Heart right ventricle (tissue), 16 donors: ENCODE data around the gene SCYL2. TPM values are rescaled to one million over a fixed set of nuclear protein-coding genes. Genes with fewer than 3 reads are reported as not detected.

Experiments
- ATAC-seq, 8 donors: fragments of 200-7000 bp; cut with Tn5 transposase; one replicate each; pipeline ENCODE4 v1.9.1; 2020; ENCODE audit warnings: mild to moderate bottlenecking in 8 of 8, moderate library complexity in 8 of 8, moderate number of reproducible peaks in 1 of 8
- DNase-seq, 2 donors: peaks; one replicate each; pipeline ENCODE4 v3.0.0-alpha.2; 2020
- H3K27ac ChIP-seq, 10 donors: fragments of 200-600 bp; sonication (generic) in 2 of 10; one replicate each; pipeline versions ENCODE4 v1.5.0 to v1.8.0; 2020 to 2022; ENCODE audit warnings: mild to moderate bottlenecking in 3 of 10
- H3K27me3 ChIP-seq, 7 donors: fragments of 200-600 bp; one replicate each; pipeline ENCODE4 v1.8.0; 2021 to 2022; ENCODE audit warnings: mild to moderate bottlenecking in 2 of 7
- H3K36me3 ChIP-seq, 9 donors: fragments of 200-600 bp; sonication (generic) in 1 of 9; one replicate each; pipeline versions ENCODE4 v1.5.0 to v1.8.0; 2020 to 2022; ENCODE audit warnings: mild to moderate bottlenecking in 2 of 9
- H3K4me1 ChIP-seq, 9 donors: fragments of 200-600 bp; sonication (generic) in 1 of 9; one replicate each; pipeline versions ENCODE4 v1.5.0 to v1.8.0; 2020 to 2022; ENCODE audit warnings: mild to moderate bottlenecking in 4 of 9
- H3K4me3 ChIP-seq, 10 donors: fragments of 200-600 bp; sonication (generic) in 2 of 10; one replicate each; pipeline versions ENCODE4 v1.5.0 to v1.8.0; 2020 to 2022; ENCODE audit warnings: mild to moderate bottlenecking in 7 of 10, moderate library complexity in 2 of 10
- H3K9me3 ChIP-seq, 11 donors: fragments of 200-600 bp in 10 of 11; sonication (generic) in 2 of 11; one replicate each; pipeline versions ENCODE4 v1.5.0 to v1.8.0; 2013 to 2022; ENCODE audit warnings: mild to moderate bottlenecking in 2 of 11, control low read depth in 1 of 11, moderate library complexity in 1 of 11
- WGBS, 2 donors: extraction: QIAGEN DNeasy Blood & Tissue Kit; methylation state at CpG; one replicate each; pipeline ENCODE4 v1.1.7; 2013; ENCODE audit warnings: inconsistent platforms in 1 of 2; 5-methylcytosine and 5-hydroxymethylcytosine counted together
- intact Hi-C, 10 donors: fragments of 100-400 bp; cut with DNase I; formaldehyde crosslinking; loops; one replicate each; pipeline versions ENCODE4 v1.11.1 to v1.14.2; 2022
- polyA plus RNA-seq, 2 donors: library from polyadenylated mRNA; stranded (reverse); fragments of 200-250 nt; gene quantifications; one replicate each; pipeline ENCODE4 v1.2.3, GENCODE V29; 2013
- total RNA-seq, 10 donors: library from RNA; stranded (reverse); fragmentation: NEBNext Ultra II Directional in 3 of 10; extraction: Animal tissue kit (Norgen Biotek cat#: 25700) in 3 of 10; gene quantifications; one replicate each; pipeline versions ENCODE4 v1.2.1 to v1.2.4, GENCODE V29; 2021 to 2023
- TF ChIP-seq, protein P1 (sequence below), 9 donors: fragments of 200-600 bp; sonication (generic) in 2 of 9; IDR thresholded peaks; one replicate each; pipeline versions ENCODE4 v1.5.0 to v1.8.0; 2021 to 2022; ENCODE audit warnings: antibody characterized with exemption in 9 of 9, mild to moderate bottlenecking in 5 of 9, moderate library complexity in 1 of 9
- donor health status: Arrhythmogenic right ventricular cardiomyopathy.
- donor health status: ischemic (EF 13 %, LVEDD 7.1; RV severe dilation, severe dysfunction).
- donor health status: healthy with polysubstance abuse.
- donor health status: DM: no; HTN: yes; CAD: no.
- donor health status: DM: no; HTN: no; CAD: no.
- donor health status: ischemic (EF 25% LVEDD 6.9; RV normal size, moderate dysfunction).
- donor health status: ischemic (EF 25% LVEDD 5.7; RV mildly dilated, moderate dysfunction).
- donor health status: healthy.
- donor health status: DM: yes; HTN: yes; CAD: no.
- donor health status: Ischemic cardiomyopathy.
- donor health status: ischemic (EF 35%, LVEDD 5.7; RV mildly dilated, moderate dysfunction).
- donor health status: nonischemic (EF 11% LVEDD 7.7; RV severe dilation, severe dysfunction).
- donor health status: DM: yes; HTN: yes; CAD: no.
- donor health status: PGD.
- donor health status: ischemic (EF 29% LVEDD 5.4; RV normal size, mild dysfunction).
- donor health status: nonischemic (EF 23%, LVEDD 6.1; RV moderate dilation, normal function).

SCYL2 gene
- total and polyA plus RNA-seq, 12 donors = 9.5 to 40.0 (median 32.1) TPM

DNA sequence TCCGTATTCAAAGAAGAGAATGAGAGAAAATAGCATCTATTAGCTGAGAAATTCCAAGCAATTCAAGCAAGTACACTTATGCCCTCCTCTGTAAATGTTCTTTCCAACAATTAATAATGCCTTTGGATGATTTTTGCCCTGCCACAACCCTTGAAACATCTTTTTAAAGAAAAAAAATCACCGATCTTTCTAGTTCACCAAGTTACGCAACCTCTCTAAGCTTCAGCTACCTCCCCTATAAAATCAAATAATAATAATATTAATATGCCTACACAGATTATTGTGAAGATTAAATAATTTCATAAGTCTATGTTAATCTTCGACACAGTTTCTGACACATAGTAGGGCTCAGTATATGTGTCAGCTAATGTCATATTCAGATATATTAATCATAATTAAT lies 19.2 kb upstream of the SCYL2 start:
- Histone ChIP-seq H3K4me3 (no peak overlapping the region), H3K4me1 (no peaks in the 10 kb centered on the region), H3K9me3 (no peaks in the 10 kb centered on the region), H3K27ac (no peak overlapping the region), H3K27me3 (no peaks in the 10 kb centered on the region), H3K36me3 (no peaks in the 10 kb centered on the region)
- intact Hi-C loops = no loop called here
- DNase-seq (no peak), ATAC-seq (no peak)
- WGBS, 2 donors = 97% methylated on average over 4 of the region's 4 CpGs
- TF ChIP-seq, protein P1, sequence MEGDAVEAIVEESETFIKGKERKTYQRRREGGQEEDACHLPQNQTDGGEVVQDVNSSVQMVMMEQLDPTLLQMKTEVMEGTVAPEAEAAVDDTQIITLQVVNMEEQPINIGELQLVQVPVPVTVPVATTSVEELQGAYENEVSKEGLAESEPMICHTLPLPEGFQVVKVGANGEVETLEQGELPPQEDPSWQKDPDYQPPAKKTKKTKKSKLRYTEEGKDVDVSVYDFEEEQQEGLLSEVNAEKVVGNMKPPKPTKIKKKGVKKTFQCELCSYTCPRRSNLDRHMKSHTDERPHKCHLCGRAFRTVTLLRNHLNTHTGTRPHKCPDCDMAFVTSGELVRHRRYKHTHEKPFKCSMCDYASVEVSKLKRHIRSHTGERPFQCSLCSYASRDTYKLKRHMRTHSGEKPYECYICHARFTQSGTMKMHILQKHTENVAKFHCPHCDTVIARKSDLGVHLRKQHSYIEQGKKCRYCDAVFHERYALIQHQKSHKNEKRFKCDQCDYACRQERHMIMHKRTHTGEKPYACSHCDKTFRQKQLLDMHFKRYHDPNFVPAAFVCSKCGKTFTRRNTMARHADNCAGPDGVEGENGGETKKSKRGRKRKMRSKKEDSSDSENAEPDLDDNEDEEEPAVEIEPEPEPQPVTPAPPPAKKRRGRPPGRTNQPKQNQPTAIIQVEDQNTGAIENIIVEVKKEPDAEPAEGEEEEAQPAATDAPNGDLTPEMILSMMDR (IDR thresholded peaks at IDR 0.05) = no peak

DNA sequence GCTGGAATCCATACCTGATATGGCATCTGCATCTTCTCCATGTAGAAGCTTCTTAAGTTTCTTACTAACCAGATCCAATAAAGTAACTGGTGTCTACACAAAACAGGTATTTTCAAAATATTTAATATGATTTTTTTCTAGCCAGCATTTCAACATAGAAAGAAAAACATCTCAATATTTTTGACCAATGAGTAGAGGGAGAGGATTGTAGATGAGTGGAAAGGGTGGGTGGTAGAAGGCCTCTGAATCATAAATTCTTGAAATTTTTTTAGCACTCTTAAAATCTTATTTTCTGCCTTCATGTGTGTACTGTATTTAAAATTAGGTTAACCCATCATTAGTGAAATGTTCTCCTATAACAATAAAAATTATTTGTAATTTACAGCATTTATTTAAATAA lies 18.1 kb upstream of the SCYL2 start:
- DNase-seq = no peak
- Histone ChIP-seq H3K36me3 (no peaks in the 10 kb centered on the region), H3K4me3 (no peak overlapping the region), H3K9me3 (no peaks in the 10 kb centered on the region), H3K4me1 (no peaks in the 10 kb centered on the region), H3K27me3 (no peaks in the 10 kb centered on the region), H3K27ac (no peak overlapping the region)
- TF ChIP-seq, protein P1 (IDR thresholded peaks at IDR 0.05) = no peak
- intact Hi-C loops = no loop called here
- ATAC-seq = no peak

DNA sequence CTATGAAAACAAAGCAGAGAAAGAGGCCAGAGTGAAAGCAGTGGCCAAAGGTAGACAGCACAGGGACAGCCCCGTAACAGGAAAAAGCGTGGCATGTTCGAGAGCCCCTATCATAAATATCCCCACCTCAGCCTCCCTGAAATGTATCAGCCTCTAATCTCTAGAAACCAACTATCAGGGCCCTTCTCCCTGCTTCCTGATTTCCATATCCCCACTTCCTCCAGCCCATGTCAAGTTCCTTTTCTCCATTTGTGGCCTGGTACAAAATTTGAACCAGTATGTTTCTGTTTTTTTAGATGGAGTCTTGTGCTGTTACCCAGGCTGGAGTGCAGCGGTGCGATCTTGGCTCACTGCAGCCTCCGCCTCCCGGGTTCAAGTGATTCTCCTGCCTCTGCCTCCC lies 17.0 kb upstream of the SCYL2 start:
- Histone ChIP-seq H3K4me3 (no peak overlapping the region), H3K27ac (no peak overlapping the region), H3K9me3 (no peaks in the 10 kb centered on the region), H3K27me3 (no peaks in the 10 kb centered on the region), H3K4me1 (no peaks in the 10 kb centered on the region), H3K36me3 (no peaks in the 10 kb centered on the region)
- intact Hi-C loops = no loop called here
- 92 to 94% methylated on average over 7 of the region's 7 CpGs for WGBS, 2 donors
- ATAC-seq (no peak), DNase-seq (no peak)
- TF ChIP-seq, protein P1 (IDR thresholded peaks at IDR 0.05) = no peak

DNA sequence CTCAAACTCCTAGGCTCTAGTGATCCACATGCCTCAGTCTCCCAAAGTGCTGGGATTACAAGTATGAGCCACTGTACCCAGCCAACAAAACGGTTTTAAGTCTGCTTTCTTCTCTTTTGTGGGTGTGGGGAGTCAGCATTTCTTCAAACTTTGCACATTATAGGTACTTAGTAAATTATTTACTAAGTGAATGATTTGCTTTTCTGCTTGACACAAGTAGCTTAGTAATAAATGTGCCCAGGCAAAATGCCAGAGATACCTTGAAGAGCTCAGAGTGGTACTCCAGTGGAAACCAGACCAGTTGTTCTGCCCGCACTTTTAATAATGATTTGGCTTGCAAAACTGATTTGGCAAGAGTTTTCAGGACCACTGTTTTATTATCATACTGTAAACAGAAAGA lies 15.1 kb upstream of the SCYL2 start:
- Histone ChIP-seq H3K36me3 (no peaks in the 10 kb centered on the region), H3K4me1 (no peaks in the 10 kb centered on the region), H3K27me3 (no peaks in the 10 kb centered on the region), H3K27ac (no peak overlapping the region), H3K9me3 (no peaks in the 10 kb centered on the region), H3K4me3 (no peak overlapping the region)
- DNase-seq (no peak), ATAC-seq (no peak)
- TF ChIP-seq, protein P1 (IDR thresholded peaks at IDR 0.05) = no peak
- intact Hi-C loops = no loop called here
- 83 to 88% methylated on average over 2 of the region's 2 CpGs for WGBS, 2 donors

DNA sequence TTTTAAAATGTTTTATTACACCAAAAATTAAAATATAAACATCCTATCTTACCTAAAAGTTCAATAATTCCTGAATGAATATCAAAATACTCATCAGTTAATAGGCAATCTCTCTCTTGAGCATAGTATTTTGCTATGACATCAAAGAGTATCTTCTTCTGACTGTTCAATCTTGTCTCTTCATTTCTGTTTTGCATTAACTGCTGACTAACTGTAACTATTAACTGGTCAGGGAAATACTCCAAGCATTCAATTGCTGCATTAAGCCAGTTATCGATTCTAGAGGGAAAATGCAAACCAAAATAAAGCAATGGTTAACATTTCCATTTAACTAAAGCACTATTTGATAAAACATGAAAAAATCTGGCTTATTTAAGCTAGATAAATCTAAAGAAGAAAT lies 13.5 kb upstream of the SCYL2 start:
- H3K4me3 ChIP-seq = no peak overlapping the region
- intact Hi-C loops = no loop called here
- H3K36me3 ChIP-seq = no peaks in the 10 kb centered on the region
- ATAC-seq (no peak), DNase-seq (no peak)
- no peaks in the 10 kb centered on the region for H3K27me3 ChIP-seq
- no peaks in the 10 kb centered on the region for H3K9me3 ChIP-seq
- H3K27ac ChIP-seq = no peak overlapping the region
- 98 to 99% methylated on average over 1 of the region's 1 CpG for WGBS, 2 donors
- TF ChIP-seq, protein P1 (IDR thresholded peaks at IDR 0.05) = no peak
- H3K4me1 ChIP-seq = no peaks in the 10 kb centered on the region
